Activated T-cell treated with anti-CD3 and anti-CD28 coated beads, Interleukin-2, amount 50 U/mL, for 4 hours (primary cell): ENCODE results near the gene C11orf97. TPM values are rescaled to one million over a fixed set of nuclear protein-coding genes. Genes with fewer than 3 reads are reported as not detected.

Experiments
- total RNA-seq, 3 donors: library from RNA; stranded (reverse); gene quantifications; one replicate each; pipeline ENCODE4 v1.2.1, GENCODE V29; 2021

The C11orf97 gene
- total RNA-seq, 3 donors from 2014 or later: not detected

Other genes starting within 250 kb of the C11orf97 start
- gene IZUMO1R, start 207.9 kb upstream of the C11orf97 start, total RNA-seq: not detected
- gene GPR83, start 111.0 kb upstream of the C11orf97 start, total RNA-seq: under 1 TPM in 1 of 3 donors, not detected in 2; 0.05 TPM
- 10 to 100 TPM; 28.6 to 34.3 (median 30.9) TPM for gene MRE11, start 18.6 kb upstream of the C11orf97 start, total RNA-seq
- 10 to 100 TPM; 14.7 to 18.8 (median 17.2) TPM for gene ANKRD49, start 18.5 kb upstream of the C11orf97 start, total RNA-seq
- 1 to 10 TPM; 7.6 to 8.2 (median 7.9) TPM for gene FUT4, start 31.5 kb downstream of the C11orf97 start, total RNA-seq
- under 1 TPM; 0.32 to 0.54 (median 0.33) TPM for gene PIWIL4, start 54.9 kb downstream of the C11orf97 start, total RNA-seq